ENCODE measurements around the gene CLCN3. TPM values are rescaled to one million over a fixed set of nuclear protein-coding genes. Genes with fewer than 3 reads are reported as not detected.

The CLCN3 gene
- total RNA-seq, 1 experiment from 2014 or later = 16.9 TPM

DNA sequence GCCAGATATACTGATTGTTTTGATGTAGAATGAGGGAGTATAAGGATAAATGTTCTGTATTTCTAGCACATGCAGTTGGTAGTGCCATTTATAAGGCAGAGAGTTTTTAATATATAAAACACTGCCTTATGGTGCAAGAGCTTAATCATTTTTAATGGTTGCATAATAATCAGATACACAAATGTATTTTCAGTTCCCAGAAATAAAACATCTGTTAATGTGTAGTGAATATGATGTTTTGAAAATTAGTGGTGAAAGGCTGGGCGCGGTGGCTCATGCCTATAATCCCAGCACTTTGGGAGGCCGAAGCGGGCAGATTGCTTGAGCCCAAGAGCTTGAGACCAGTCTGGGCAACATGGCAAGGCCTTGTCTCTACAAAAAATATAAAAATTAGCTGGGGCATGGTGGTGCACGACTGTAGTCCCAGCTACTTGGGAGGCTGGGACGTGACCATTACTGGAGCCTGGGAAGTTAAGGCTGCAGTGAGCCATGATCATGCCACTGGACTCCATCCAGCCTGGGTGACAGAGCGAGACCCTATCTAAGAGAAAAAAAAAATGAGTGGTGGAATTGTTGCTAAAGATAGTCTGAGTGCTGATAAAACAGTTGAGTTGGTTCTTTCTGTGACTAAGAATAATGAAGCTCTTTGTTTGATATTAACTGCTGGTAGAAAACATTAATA lies 29.3 kb downstream of the CLCN3 start:
- CTCF ChIA-PET = no interaction called here

GRCh38 chr4:169650227-169650936 lies 30.0 kb downstream of the CLCN3 start:
- ChIA-PET POLR2A (ENCODE audit: unreplicated experiment) (no interaction called here), CTCF (no interaction called here)
- no peak overlapping the region for H3K4me3 ChIP-seq (ENCODE audit: low read length)
- peaks cover 1% of the 10 kb centered on the region; the same call in 1 of the 2 replicates for H3K79me2 ChIP-seq (ENCODE audit: low read length)
- ATAC-seq = no peak
- no peak overlapping the region for H2AFZ ChIP-seq (ENCODE audit: low read length)
- no peak for DNase-seq
- H3K9me2 ChIP-seq (replicated peaks; ENCODE audit: low read length) = no peaks in the 10 kb centered on the region
- no peaks in the 10 kb centered on the region for H3K4me1 ChIP-seq (ENCODE audit: insufficient read depth, low read length)
- H4K20me1 ChIP-seq (ENCODE audit: low read length) = no peaks in the 10 kb centered on the region
- no peak overlapping the region for H3K27ac ChIP-seq (ENCODE audit: low read length)
- H3F3A ChIP-seq (ENCODE audit: low read length, unreplicated experiment) = no peaks in the 10 kb centered on the region
- H3K27me3 ChIP-seq (ENCODE audit: low read length) = no peaks in the 10 kb centered on the region
- intact Hi-C loops (cut with micrococcal nuclease) = no loop called here
- H3K9ac ChIP-seq (ENCODE audit: low read length) = no peak overlapping the region
- no peaks in the 10 kb centered on the region for H3K9me3 ChIP-seq (ENCODE audit: low read length)
- H3K4me2 ChIP-seq (ENCODE audit: low read length) = no peak overlapping the region
- no peaks in the 10 kb centered on the region for H3K36me3 ChIP-seq (ENCODE audit: low read depth, low read length)
- TF ChIP-seq EZH2phosphoT487 (IDR thresholded peaks at IDR 0.05; ENCODE audit: borderline replicate concordance, low read length) = no peak
- TF ChIP-seq EZH2 (IDR thresholded peaks at IDR 0.05; ENCODE audit: low read length, unreplicated experiment) = no peak
- TF ChIP-seq CTCF (conservative IDR thresholded peaks at IDR 0.05; ENCODE audit: low read depth, low read length) = no peak
- BruUV-seq (replicated peaks) = no TSS peak

More for the DNA sequence above, 29.3 kb downstream of the CLCN3 start:
- DNase-seq (no peak), ATAC-seq (no peak)
- Histone ChIP-seq H3K4me3 (ENCODE audit: low read length) (no peak overlapping the region), H4K20me1 (ENCODE audit: low read length) (no peaks in the 10 kb centered on the region), H3K27me3 (ENCODE audit: low read length) (no peaks in the 10 kb centered on the region), H3K9ac (ENCODE audit: low read length) (no peak overlapping the region), H3F3A (ENCODE audit: low read length, unreplicated experiment) (no peaks in the 10 kb centered on the region), H3K4me2 (ENCODE audit: low read length) (no peak overlapping the region), H3K79me2 (ENCODE audit: low read length) (no peaks in the 10 kb centered on the region), H3K4me1 (ENCODE audit: insufficient read depth, low read length) (no peaks in the 10 kb centered on the region), H3K27ac (ENCODE audit: low read length) (no peak overlapping the region), H3K9me3 (ENCODE audit: low read length) (no peaks in the 10 kb centered on the region), H3K36me3 (ENCODE audit: low read depth, low read length) (no peaks in the 10 kb centered on the region), H3K9me2 (replicated peaks; ENCODE audit: low read length) (no peaks in the 10 kb centered on the region), H2AFZ (ENCODE audit: low read length) (no peak overlapping the region)
- POLR2A ChIA-PET (ENCODE audit: unreplicated experiment) = no interaction called here
- TF ChIP-seq CTCF (conservative IDR thresholded peaks at IDR 0.05; ENCODE audit: low read depth, low read length) (no peak), EZH2phosphoT487 (IDR thresholded peaks at IDR 0.05; ENCODE audit: borderline replicate concordance, low read length) (no peak), EZH2 (IDR thresholded peaks at IDR 0.05; ENCODE audit: low read length, unreplicated experiment) (no peak)
- intact Hi-C loops (cut with micrococcal nuclease) = no loop called here
- BruUV-seq (replicated peaks) = no TSS peak

- DNase-seq = no peak
- intact Hi-C loops (cut with micrococcal nuclease) = no loop called here
- Histone ChIP-seq H3K79me2 (ENCODE audit: low read length) (peaks cover 5% of the 10 kb centered on the region; the same call in 1 of the 2 replicates), H3K9me2 (replicated peaks; ENCODE audit: low read length) (no peaks in the 10 kb centered on the region), H2AFZ (ENCODE audit: low read length) (no peak overlapping the region), H3K4me1 (ENCODE audit: insufficient read depth, low read length) (peaks cover 1% of the 10 kb centered on the region), H3K9me3 (ENCODE audit: low read length) (no peaks in the 10 kb centered on the region), H3F3A (ENCODE audit: low read length, unreplicated experiment) (no peaks in the 10 kb centered on the region), H3K27ac (ENCODE audit: low read length) (no peak overlapping the region), H3K4me2 (ENCODE audit: low read length) (no peak overlapping the region), H3K4me3 (ENCODE audit: low read length) (no peak overlapping the region), H3K9ac (ENCODE audit: low read length) (no peak overlapping the region), H4K20me1 (ENCODE audit: low read length) (no peaks in the 10 kb centered on the region), H3K36me3 (ENCODE audit: low read depth, low read length) (no peaks in the 10 kb centered on the region), H3K27me3 (ENCODE audit: low read length) (no peaks in the 10 kb centered on the region)
- TF ChIP-seq EZH2 (IDR thresholded peaks at IDR 0.05; ENCODE audit: low read length, unreplicated experiment) = no peak
- no peak for TF ChIP-seq CTCF (conservative IDR thresholded peaks at IDR 0.05; ENCODE audit: low read depth, low read length)
- TF ChIP-seq EZH2phosphoT487 (IDR thresholded peaks at IDR 0.05; ENCODE audit: borderline replicate concordance, low read length) = no peak
- ChIA-PET POLR2A (ENCODE audit: unreplicated experiment) (no interaction called here), CTCF (no interaction called here)
- no peak for ATAC-seq
- no TSS peak for BruUV-seq (replicated peaks)
Observed at GRCh38 chr4:169652535-169652934, 32.2 kb downstream of the CLCN3 start.
